IPS-18c (cell line): Measurements from ENCODE around the gene NR3C2.

Experiments used
- H3K4me3 ChIP-seq: 2 replicates; pipeline ENCODE4 v1.7.0; 2013; ENCODE audit warnings: low read depth, mild to moderate bottlenecking, low read length, moderate library complexity; ENCODE audit not compliant: insufficient read depth
- H3K9me3 ChIP-seq: one replicate; pipeline ENCODE4 v1.6.1; 2013; ENCODE audit warnings: mild to moderate bottlenecking, low read length, moderate library complexity; ENCODE audit not compliant: control insufficient read depth, insufficient read depth

NR3C2 gene

DNA sequence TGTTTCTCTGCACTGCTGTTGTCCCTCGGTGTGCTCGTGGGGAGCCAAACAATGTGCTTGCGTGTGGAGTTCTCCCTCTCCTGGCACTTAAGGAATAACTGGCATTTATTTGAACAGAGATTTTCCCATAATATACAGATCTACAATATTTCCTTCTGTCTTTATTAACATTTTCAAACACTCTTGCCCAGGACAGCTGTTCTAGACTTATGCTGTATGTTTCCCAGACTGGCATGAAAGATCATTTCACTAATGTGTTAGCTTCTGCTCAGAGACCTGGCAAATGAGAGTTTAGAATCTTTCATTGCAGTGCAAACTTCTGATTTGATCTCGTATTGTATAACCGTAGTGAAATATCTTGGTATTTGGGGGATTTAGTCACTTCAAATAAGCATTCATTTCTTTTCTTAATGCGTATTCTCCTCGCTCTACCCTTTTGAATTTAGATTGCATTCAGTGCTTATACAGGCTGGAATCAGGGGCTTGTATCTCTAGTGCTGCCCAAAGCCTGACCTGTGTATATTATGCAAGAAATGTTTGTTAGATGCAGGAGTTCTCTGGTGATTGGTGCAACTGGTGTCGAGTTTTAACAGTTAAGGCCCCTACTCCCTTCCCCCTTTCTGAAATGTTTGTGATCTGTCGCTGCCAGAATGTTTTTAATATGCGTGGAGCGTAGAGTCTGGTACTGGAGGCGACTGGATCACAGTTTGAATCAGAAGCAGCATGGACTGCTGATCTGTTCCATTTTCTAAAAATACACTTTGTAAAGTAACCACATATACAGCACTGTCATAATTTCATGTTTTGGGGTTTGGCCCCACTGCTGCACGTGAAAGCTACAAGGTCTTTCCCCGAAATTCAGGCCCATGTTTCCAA lies 384.0 kb downstream of the NR3C2 start:
- Histone ChIP-seq H3K4me3 (no peak overlapping the region), H3K9me3 (no peaks in the 10 kb centered on the region)

- no peaks in the 10 kb centered on the region for H3K9me3 ChIP-seq
- H3K4me3 ChIP-seq: no peak overlapping the region
Observed at GRCh38 chr4:148057516-148057915, 384.7 kb downstream of the NR3C2 start.

DNA sequence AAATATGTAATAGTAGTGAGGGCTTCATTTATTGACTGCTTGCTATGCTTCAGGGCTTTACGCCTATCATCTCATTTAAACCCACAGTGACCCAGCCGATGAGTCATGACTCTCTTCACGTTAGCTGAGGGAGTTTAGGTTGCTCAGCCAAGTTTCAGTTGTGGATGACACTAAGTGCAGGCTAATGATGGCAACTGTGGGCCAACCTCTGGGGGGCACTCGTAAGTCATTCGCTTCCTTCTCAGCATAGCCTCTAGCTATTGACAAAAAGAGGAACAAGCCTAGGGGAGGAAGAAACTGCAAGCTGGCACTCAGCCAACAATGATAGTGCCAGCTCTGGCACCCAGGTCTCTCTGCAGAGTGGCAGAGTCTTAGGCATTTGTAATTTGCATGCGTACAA lies 385.3 kb downstream of the NR3C2 start:
- Histone ChIP-seq H3K4me3 (no peak overlapping the region), H3K9me3 (no peaks in the 10 kb centered on the region)

GRCh38 chr4:148055844-148056243 lies 386.4 kb downstream of the NR3C2 start:
- Histone ChIP-seq H3K9me3 (no peaks in the 10 kb centered on the region), H3K4me3 (no peak overlapping the region)

- Histone ChIP-seq H3K4me3 (no peak overlapping the region), H3K9me3 (no peaks in the 10 kb centered on the region)
Observed at GRCh38 chr4:148054275-148054674, 387.9 kb downstream of the NR3C2 start.

DNA sequence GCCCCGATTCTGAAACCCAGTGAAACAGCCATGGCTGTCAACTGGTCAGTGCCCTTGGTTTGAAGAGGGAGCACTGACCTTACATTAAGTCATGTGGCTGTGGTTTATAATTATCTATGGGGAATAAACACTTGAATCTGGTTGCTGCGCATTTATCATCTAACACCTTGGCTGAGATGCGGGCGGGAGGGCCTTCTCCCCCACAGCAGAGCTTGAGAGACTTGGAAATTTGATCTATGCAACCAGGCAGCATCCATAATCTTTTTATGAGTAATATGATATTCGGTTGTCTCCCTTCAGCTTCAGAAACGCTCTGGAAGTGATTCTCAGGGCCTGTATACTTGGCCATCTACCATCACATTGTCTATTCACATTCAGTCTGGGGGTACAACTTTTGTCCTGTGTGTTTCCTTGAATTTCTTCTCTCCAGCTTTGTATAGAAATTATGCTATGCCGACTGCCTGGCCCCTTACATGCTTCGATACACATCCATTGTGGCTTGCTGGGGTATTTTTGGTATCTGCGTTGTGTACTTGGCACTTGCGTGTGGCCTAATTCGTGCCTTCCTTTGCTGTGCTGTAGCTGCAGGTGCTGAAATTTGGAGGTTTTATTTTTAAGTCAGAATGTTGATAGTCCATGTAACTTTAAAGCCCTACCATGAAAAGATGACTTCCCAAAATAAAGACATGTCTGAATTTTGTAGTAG lies 388.8 kb downstream of the NR3C2 start:
- Histone ChIP-seq H3K9me3 (no peaks in the 10 kb centered on the region), H3K4me3 (no peak overlapping the region)

DNA sequence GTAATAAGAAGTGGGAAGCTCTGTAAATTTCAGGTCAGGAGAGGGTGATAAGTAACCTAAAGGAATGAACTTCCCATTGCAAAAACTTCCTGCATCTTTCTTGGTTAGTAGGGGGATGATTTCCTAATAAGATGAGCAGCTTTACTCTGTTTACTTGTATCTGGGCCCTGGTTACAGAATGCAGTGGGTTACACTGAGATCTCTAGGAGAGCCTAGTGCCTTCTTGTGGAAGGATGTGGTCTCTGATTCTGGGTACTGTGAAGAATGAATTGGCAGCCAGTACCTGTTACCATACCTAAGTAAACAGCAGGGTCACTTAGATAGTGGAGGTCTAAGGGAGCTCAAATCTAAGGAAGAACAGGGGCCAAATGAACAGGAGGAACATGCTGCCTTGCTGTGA lies 389.8 kb downstream of the NR3C2 start:
- no peak overlapping the region for H3K4me3 ChIP-seq
- no peaks in the 10 kb centered on the region for H3K9me3 ChIP-seq

- H3K9me3 ChIP-seq: no peaks in the 10 kb centered on the region
- no peak overlapping the region for H3K4me3 ChIP-seq
Observed at GRCh38 chr4:148051403-148051802, 390.8 kb downstream of the NR3C2 start.

DNA sequence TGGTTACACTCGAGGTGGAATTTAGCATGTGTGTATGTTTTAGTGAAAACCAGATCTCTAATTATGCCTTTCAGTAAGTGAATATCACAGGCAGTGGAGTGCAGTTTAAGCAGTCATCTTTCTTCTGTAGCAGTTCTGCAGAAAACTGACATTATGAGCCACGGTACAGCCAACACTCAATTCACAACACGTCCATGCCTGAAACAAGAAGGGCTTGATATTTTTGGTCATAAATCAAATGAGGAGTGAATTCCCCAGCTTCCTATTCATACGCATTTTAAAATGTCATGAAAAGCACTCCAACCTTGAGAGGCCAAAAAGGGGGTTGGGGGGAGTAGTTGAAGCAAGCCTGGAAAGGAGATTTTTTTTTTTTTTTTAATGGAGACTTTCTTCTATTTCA lies 393.6 kb downstream of the NR3C2 start:
- no peaks in the 10 kb centered on the region for H3K9me3 ChIP-seq
- no peak overlapping the region for H3K4me3 ChIP-seq

GRCh38 chr4:148044912-148045352 lies 397.3 kb downstream of the NR3C2 start:
- Histone ChIP-seq H3K9me3 (no peaks in the 10 kb centered on the region), H3K4me3 (no peak overlapping the region)

DNA sequence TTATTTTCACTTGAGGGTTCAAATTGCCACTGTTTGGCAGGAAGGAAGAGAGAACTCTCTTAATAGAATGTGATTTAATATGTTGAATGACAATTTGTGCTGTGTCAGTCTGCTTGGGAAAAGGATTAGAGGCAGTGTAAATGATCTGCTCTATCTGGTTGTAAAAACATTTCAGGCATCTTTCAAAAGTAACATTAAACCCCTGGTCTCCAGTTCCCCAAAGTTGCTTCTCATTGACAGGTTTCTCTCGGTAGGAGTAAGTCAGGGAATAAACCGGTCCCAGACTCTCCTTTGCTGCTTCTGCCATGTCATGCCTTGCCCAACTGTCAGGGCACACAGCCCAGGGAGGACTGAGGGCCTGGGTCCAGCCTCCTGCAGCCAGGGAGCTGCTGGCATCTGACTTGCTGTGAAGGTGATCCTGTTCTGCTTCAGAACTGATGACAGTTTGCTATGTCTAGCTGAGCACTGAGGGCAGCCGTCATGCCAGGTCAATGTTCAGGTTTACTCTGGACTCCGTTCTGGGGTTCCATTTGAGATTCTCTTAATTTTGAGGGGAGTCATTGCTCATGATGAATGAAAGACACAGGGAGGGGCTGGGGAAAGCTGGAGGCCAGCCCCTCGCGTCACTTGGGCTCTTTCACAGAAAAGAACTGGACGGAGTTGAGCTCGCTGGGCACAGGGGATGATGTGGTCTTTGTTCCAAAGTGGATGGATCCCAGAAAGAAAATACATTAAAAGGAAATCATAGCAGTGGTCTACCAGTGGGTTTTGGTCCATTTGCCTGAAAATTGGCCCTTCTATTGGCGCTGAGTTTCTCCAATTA lies 397.9 kb downstream of the NR3C2 start:
- H3K9me3 ChIP-seq: no peaks in the 10 kb centered on the region
- no peak overlapping the region for H3K4me3 ChIP-seq

DNA sequence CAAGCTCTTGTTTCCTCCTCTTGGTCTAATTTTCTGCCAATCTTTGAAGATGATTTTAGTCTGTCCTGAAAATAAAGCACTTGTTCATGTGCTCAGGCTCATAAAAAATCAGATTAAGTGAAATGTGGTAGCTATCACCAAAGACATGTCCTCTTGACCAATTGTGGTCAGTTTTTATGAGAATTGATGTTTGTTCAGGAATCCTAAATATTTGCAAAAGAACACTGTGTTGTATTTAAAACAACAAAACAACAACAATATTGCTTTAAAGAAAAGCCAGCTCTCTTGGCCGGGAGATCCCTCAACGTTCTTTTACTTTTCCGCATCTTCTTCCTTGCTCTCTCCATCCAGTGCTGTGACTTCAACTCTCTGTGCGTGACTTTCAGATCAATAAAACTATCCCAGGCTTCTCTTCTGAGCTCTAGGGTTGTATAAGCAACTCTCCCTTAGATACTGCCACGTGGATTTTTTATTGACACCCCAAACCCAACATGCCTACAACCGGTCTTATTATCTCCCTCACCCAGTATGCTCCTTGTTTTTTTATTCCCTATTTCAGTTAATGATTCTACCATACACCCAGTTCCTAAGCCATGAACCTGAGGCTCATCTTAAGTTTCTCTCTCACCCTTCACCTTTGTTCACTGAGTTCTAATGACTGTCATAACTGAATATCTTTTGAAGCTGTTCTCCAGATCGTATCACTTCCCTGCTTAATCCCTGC lies 400.4 kb downstream of the NR3C2 start:
- no peak overlapping the region for H3K4me3 ChIP-seq
- H3K9me3 ChIP-seq: no peaks in the 10 kb centered on the region

DNA sequence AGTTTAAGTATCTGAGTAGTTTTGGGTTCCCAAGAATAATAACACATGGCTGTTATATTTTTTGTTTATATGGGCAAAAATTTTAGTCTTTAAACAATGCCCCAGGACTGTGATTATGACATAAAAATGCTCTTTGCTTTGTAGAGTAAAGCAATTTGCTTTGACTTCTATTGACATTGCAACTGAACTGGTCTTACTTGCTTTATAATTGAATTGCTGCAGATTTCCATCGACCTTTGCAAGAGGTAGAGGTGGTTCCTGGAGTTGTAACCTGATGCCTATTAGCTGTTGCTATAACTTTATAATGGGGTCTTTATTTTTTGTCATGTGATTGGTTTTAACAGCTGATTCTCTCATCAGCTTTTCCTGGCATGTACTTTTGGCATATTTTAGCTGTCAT lies 407.4 kb downstream of the NR3C2 start:
- Histone ChIP-seq H3K4me3 (no peak overlapping the region), H3K9me3 (no peaks in the 10 kb centered on the region)

GRCh38 chr4:148030193-148030873 lies 411.9 kb downstream of the NR3C2 start:
- Histone ChIP-seq H3K4me3 (no peak overlapping the region), H3K9me3 (peaks cover 3% of the 10 kb centered on the region)

- no peak overlapping the region for H3K4me3 ChIP-seq
- peaks cover 3% of the 10 kb centered on the region for H3K9me3 ChIP-seq
Observed at GRCh38 chr4:148029781-148030180, 412.4 kb downstream of the NR3C2 start.
